HPDE6-E6E7 (cell line): ENCODE data around the gene SRSF7.
"Not testable (repeated sequence)": the region's sequence is repeated elsewhere in the genome, so short reads cannot be mapped to it uniquely, and the experiment has no call there.

Experiments used
- DNase-seq: peaks from one replicate; pipeline ENCODE4 v3.0.0; 2011; ENCODE audit warnings: missing footprints; ENCODE audit errors: extremely low spot score

Gene SRSF7

GRCh38 chr2:38731684-38732221 lies 19.4 kb downstream of the SRSF7 start:
- no peak for DNase-seq

DNA sequence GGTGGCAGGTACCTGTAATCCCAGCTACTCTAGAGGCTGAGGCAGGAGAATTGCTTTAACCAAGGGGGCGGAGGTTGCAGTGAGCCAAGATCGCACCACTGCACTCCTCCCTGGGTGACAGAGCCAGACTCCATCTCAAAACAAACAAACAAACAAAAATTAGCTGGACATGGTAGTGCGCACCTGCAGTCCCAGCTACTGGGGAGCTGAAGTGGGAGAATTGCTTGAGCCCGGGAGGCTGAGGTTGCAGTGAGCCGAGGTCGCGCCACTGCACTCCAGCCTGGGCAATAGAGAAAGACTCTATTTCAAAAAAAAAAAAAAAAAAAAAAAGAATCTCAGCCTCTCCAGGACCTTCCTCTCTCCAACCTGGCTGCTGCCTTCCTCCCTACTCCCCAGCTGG lies 20.1 kb downstream of the SRSF7 start:
- no peak for DNase-seq

DNA sequence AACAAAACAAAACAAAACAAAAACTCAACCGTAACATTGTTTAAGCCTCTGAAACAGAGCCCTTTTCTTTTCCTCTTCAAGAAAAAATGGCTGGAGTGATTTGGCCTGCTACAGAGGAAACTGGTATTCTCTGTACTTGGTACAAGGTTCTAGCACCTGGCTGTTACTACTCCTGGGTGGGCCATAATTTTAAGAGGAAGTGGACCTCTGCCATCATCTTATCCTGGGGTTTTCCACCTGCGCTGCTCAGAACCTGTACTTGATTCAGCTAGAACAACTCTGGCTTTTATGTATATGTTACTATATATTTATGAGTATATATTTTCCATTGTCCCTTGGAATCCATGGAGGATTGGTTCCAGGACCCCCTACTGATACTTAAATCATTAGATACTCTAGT lies 22.5 kb downstream of the SRSF7 start:
- no peak for DNase-seq

GRCh38 chr2:38727661-38728060 lies 23.5 kb downstream of the SRSF7 start:
- DNase-seq = no peak

DNA sequence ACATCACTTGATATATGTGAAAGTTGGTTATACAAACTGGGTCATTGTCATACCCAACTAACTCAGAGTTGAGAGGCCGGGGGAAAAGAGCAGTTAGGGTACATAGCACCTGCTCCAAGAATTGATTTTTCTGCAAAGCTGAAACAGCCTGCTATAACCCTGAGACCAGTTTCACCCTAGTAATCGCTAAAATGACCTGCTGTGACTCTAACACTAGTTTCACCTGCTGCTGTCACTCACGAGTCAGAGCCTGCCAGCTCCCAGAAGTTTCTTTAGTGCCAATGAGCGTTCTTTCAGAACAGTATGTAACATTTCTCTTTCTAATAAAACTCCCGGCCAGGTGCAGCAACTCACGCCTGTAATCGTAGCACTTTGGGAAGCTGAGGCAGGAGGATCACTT lies 28.0 kb downstream of the SRSF7 start:
- DNase-seq = no peak

GRCh38 chr2:38722271-38723061 lies 28.7 kb downstream of the SRSF7 start:
- DNase-seq = no peak

DNA sequence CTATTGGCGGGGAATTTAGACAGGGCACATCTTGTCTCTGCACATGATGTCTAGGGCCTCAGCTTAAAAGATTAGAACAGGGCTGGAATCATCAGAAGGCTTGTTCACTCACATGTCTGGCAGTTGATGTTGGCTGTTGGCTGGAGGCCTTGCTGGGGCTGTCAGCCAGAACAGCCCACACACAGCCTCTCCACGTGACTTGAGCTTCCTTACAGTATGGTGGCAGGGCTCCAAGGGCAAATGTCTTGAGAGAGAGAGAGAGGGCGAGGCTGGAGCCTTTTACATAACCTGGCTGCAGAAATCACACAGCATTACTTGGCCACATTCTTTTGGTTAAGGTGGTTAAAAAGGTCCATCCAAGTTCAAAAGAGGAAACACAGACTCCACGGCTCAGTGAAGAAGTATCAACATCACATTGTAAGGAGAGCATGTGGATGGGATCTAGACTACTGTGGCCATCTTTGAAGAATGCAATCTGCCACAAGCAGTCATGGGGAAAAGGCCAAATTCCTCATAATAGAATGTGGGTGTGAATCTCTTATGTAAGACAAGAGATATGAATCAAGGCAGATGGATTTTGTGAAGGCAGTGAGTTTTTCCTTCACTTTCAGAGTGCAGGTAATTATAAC lies 30.4 kb downstream of the SRSF7 start:
- DNase-seq = peak; percentile 17

- DNase-seq = no peak
Observed at GRCh38 chr2:38719706-38720105, 31.5 kb downstream of the SRSF7 start.

GRCh38 chr2:38718601-38719000 lies 32.6 kb downstream of the SRSF7 start:
- no peak for DNase-seq

DNA sequence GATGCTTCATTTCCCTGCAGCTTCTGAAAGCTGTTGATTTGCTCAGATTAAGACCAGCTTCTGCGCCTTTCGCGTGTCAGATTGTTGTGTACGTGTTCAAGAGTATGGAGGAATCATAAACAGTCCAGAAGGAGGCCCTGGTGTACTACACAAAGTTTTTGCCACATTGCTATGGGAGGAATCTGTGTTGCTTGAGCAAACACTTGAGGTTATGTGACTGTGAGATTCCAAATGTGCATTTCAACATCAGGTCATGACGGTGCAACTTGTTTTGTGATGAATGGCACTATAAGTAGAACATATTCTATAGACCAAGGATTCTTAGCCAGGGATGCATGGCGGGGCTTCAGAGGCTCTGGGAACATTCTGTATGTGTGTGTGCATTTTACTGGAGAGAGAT lies 35.0 kb downstream of the SRSF7 start:
- DNase-seq = no peak

DNA sequence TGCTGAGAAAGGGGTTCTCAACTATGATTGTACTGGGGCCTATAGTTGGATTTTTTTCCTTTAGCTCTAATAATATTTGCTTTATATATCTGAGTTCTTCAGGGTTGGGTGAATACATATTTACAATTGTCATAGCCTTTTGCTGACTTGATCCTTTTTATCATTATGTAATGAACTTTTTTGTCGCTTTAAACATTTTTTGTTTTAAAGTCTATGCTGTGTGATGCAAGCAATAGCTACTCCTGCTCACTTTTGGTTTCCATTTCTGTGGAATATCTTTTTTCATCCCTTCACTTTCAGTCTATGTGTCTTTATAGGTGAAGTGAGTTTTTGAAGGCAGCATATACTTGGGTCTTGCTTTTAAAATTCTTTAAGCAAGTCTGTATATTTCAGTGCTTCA lies 36.2 kb downstream of the SRSF7 start:
- DNase-seq = not testable (repeated sequence)

- DNase-seq = no peak
Observed at GRCh38 chr2:38713338-38713737, 37.8 kb downstream of the SRSF7 start.

DNA sequence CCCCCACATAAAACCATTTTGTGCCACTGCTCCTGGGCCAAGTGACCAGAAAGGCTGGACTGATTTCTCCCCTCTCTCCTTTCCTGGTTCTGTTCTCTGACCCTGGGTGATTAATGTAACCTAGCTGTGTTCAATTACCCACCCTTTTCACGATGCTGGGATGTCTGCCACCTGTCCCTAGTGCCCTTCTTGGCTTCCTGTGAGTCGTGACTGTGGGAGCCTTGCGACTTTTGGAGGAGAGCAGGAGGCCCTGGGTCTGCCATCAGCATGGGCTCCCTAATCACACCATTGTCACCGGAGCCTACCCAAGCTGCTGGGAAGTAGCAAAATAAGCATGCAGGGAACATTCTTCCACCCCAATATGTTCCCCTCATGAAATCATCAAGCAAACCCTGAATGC lies 38.3 kb downstream of the SRSF7 start:
- no peak for DNase-seq

DNA sequence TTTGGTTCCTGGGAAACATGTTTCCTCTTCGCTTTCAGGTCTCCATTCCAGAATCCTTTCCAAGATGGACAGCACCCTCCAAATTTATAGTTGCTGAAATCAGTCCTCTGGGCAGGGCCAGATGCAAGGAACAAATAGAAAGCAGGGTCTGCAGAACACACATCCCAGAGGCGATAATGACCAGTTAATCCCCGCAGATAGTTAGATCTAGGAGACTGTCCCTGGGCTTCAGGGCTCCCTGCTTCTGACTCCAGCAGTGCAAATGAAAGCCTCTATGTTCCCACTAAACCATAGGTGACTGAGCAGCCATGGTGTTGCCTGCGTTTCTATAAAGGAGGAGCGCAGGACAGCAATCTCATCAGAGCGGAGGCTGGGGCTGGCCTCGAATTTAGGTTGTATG lies 38.7 kb downstream of the SRSF7 start:
- no peak for DNase-seq

DNA sequence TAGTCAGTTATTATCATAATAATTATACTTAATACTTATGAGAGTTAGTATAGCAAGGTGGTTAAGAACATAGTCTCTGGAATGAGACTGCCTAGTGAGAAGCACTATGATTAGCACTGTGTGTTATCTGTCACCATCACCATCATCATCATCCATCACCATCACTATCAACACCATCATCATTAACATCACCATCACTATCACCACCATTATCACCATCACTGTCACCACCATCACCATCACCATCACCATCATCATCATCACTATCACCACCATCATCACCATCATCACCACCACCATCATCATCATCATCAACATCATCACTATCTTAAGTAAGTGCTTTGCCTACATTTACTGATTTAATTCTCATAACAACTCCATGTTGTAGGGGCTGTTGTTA lies 39.6 kb downstream of the SRSF7 start:
- no peak for DNase-seq

- DNase-seq = no peak
Observed at GRCh38 chr2:38709567-38710194, 41.5 kb downstream of the SRSF7 start.

DNA sequence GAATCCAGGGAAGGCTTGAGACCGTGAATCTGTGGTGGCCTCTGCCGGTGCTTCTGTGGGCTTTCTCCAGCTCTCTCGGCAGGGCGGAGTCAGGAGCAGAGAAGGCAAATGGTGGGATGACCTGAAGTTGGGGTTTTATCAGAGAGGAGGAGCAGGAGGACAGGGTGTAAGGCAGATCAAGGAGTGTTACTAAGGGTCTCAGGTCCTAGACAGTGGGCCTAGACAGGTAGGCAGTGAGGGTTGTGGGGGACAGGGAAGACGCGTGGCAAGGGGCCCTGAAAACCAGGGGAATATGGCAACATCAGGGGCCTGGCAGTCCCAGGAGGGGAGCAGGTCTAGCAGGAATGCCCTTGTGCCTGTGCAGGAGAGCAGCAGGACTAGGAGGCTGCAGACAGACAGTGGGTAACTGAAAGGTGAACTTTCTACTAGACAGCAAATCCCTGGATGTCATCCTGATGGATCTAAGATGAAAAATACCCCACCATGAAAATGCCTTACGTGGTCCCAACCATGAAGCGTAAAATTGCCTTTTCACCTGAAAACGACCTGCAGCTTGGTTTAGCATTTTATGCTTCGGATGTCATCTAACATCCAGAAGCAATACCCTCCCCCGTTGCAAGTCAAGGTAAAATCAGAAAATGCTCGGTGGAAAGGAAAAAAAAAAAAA lies 42.1 kb downstream of the SRSF7 start:
- no peak for DNase-seq

DNA sequence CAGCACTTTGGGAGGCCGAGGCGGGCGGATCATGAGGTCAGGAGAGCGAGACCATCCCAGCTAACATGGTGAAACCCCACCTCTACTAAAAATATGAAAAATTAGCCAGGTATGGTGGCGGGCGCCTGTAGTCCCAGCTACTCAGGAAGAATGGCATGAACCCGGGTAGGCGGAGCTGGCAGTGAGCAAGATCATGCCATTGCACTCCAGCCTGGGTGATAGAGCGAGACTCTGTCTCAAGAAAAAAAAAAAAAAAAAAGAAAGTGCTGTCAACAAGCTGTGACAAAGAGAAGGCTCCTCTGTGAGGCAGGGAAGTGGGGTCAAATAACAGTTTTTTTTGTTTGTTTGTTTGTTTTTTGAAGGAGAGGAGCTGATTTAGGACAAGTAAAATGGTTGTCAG lies 42.7 kb downstream of the SRSF7 start:
- DNase-seq = not testable (repeated sequence)

DNA sequence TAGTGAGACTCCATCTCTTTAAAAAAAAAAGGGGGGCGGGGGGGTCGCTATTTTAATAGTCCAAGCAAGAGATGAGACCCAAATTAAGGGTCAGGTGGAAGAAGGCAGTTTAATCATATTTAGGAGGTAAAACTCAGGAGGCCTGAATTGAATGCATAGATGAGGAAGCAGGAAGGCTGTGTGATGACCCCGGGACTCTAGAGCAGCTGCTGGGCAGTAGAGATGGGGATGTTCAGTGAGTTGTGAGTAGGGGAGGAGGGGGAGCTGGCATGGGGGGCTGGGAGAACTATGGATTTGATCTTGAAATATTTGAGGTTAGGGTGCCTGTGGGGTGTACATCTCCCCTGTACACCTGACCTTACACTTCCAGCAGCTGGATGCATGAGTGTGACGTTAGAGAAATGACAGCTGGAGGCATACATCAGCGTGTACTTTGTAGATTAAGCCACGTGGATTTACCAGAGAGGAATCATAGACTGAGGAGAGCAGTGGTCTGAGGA lies 44.3 kb downstream of the SRSF7 start:
- no peak for DNase-seq

- no peak for DNase-seq
Observed at GRCh38 chr2:38704664-38705063, 46.5 kb downstream of the SRSF7 start.

GRCh38 chr2:38703336-38703735 lies 47.8 kb downstream of the SRSF7 start:
- not testable (repeated sequence) for DNase-seq

DNA sequence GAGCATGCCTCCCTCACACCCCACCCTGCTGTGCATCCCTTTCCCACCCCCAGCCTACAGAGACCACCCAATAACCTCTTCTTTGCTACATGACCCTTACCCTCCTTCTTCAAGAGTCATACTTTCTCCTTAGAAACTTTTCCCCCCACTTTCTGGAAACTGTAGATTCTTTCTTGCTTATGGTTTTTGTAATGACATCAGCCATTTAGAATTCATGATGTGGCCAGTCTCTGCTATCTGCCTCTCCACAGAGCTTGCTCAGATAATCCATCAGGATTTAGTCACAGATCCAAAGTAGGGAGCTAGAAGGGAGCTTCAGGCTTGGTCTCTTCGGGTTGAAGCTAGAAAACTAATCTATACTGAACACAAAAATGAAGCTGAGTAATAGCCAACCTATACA lies 48.7 kb downstream of the SRSF7 start:
- no peak for DNase-seq
